B cell (primary cell): ENCODE results near the gene SECTM1. TPM values are rescaled to one million over a fixed set of nuclear protein-coding genes. Genes with fewer than 3 reads are reported as not detected.

ENCODE experiments used
- ATAC-seq: fragments of 200-7000 bp; cut with Tn5 transposase; one replicate; pipeline ENCODE4 v1.10.0; 2021; ENCODE audit warnings: low read depth, mild to moderate bottlenecking, moderate number of reproducible peaks, moderate library complexity
- CTCF ChIA-PET: fragments of 350-600 bp; sonication (Branson Sonifier 250); formaldehyde crosslinking; loops from one replicate; lab custom pipeline; 2021; ENCODE audit warnings: antibody characterized with exemption, inconsistent platforms; lab: Charles Lee
- POLR2A ChIA-PET: fragments of 350-600 bp; sonication (Branson Sonifier 250); formaldehyde crosslinking; loops from one replicate; lab custom pipeline; 2021; ENCODE audit warnings: antibody characterized with exemption; lab: Charles Lee
- DNase-seq: peaks from one replicate; pipeline ENCODE4 v3.0.0; 2013
- H2AFZ ChIP-seq: 2 replicates; pipeline ENCODE4 v1.6.1; 2012; ENCODE audit warnings: mild to moderate bottlenecking, low read depth, low read length; ENCODE audit not compliant: insufficient read depth, poor library complexity, severe bottlenecking
- H3K27ac ChIP-seq, 2 donors: 1 replicate in 1 of 2; 2 replicates in 1 of 2; pipeline ENCODE4 v1.5.1; 2012 to 2013; ENCODE audit warnings: low read length in 2 of 2, mild to moderate bottlenecking in 2 of 2, moderate library complexity in 1 of 2
- H3K27me3 ChIP-seq, 4 experiments: fragments of 200-600 bp in 1 of 4; sonication (generic) in 1 of 4; replicated peaks in 1 of 4; 1 replicate in 2 of 4; 2 replicates in 2 of 4; pipeline versions ENCODE4 v1.6.1 to v1.7.0; 2013 to 2016; ENCODE audit warnings: low read length in 3 of 4, mild to moderate bottlenecking in 2 of 4, mixed read lengths in 1 of 4, moderate library complexity in 1 of 4; ENCODE audit not compliant: insufficient read depth in 4 of 4, control insufficient read depth in 3 of 4; ENCODE audit errors: control extremely low read depth in 1 of 4
- H3K36me3 ChIP-seq, 2 experiments: replicated peaks in 1 of 2; 1 replicate in 1 of 2; 2 replicates in 1 of 2; pipeline versions ENCODE4 v1.6.1 to v1.7.1; 2013; ENCODE audit warnings: low read length in 1 of 2; ENCODE audit not compliant: insufficient read depth in 2 of 2, control insufficient read depth in 1 of 2; ENCODE audit errors: control extremely low read depth in 1 of 2, extremely low read depth in 1 of 2
- H3K4me1 ChIP-seq, 2 donors: fragments of 200-600 bp in 1 of 2; sonication (generic) in 1 of 2; 1 replicate in 1 of 2; 2 replicates in 1 of 2; pipeline versions ENCODE4 v1.5.1 to v1.6.1; 2013 to 2017; ENCODE audit warnings: low read length in 2 of 2; ENCODE audit not compliant: control insufficient read depth in 2 of 2, insufficient read depth in 2 of 2
- H3K4me2 ChIP-seq: replicated peaks from 2 replicates; pipeline ENCODE3; 2012; ENCODE audit warnings: mild to moderate bottlenecking, low read depth, low read length; ENCODE audit not compliant: poor library complexity, severe bottlenecking
- H3K4me3 ChIP-seq, 5 experiments: fragments of 200-600 bp in 1 of 5; sonication (generic) in 1 of 5; 1 replicate in 3 of 5; 2 replicates in 2 of 5; pipeline versions ENCODE4 v1.5.1 to v1.7.0; 2011 to 2016; ENCODE audit warnings: low read length in 4 of 5, mild to moderate bottlenecking in 4 of 5, low read depth in 2 of 5, control low read depth in 1 of 5, moderate library complexity in 1 of 5; ENCODE audit not compliant: insufficient read depth in 1 of 5; ENCODE audit errors: control extremely low read depth in 1 of 5, extremely low read depth in 1 of 5
- H3K79me2 ChIP-seq: fragments of 200-600 bp; sonication (generic); one replicate; pipeline ENCODE4 v1.6.0; 2016; ENCODE audit warnings: low read length; ENCODE audit not compliant: control insufficient read depth, insufficient read depth
- H3K9ac ChIP-seq: fragments of 200-600 bp; sonication (generic); 2 replicates; pipeline ENCODE4 v1.6.1; 2017; ENCODE audit warnings: mild to moderate bottlenecking, low read length, moderate library complexity
- H3K9me3 ChIP-seq, 3 donors: one replicate each; pipeline versions ENCODE4 v1.6.1 to v1.7.1; 2013; ENCODE audit warnings: low read length in 2 of 3; ENCODE audit not compliant: control insufficient read depth in 2 of 3, insufficient read depth in 1 of 3; ENCODE audit errors: control extremely low read depth in 1 of 3
- H4K20me1 ChIP-seq: 2 replicates; pipeline ENCODE4 v1.6.0; 2012; ENCODE audit warnings: mild to moderate bottlenecking, low read length; ENCODE audit not compliant: insufficient read depth, control insufficient read depth, poor library complexity, severe bottlenecking
- H3K27ac Mint-ChIP-seq: one replicate; pipeline ENCODE4 v1.8.0; 2021; ENCODE audit warnings: mixed read lengths
- H3K27me3 Mint-ChIP-seq: one replicate; pipeline ENCODE4 v1.8.0; 2021; ENCODE audit warnings: mixed read lengths
- H3K4me1 Mint-ChIP-seq: one replicate; pipeline ENCODE4 v1.8.0; 2021; ENCODE audit warnings: mixed read lengths
- H3K4me3 Mint-ChIP-seq: one replicate; pipeline ENCODE4 v1.8.0; 2021; ENCODE audit warnings: mixed read lengths
- H3K9me3 Mint-ChIP-seq: one replicate; pipeline ENCODE4 v1.8.0; 2022; ENCODE audit warnings: mixed read lengths; ENCODE audit not compliant: insufficient read depth
- EZH2 ChIP-seq: IDR thresholded peaks from 2 replicates; pipeline ENCODE4 v1.6.1; 2012; ENCODE audit warnings: borderline replicate concordance, low read depth, mild to moderate bottlenecking, moderate library complexity, low read length; ENCODE audit not compliant: insufficient read depth, poor library complexity, severe bottlenecking
- WGBS: methylation state at CpG from one replicate; pipeline ENCODE4 v1.1.5; 2013; ENCODE audit warnings: missing lambda C conversion rate; ENCODE audit not compliant: insufficient coverage; 5-methylcytosine and 5-hydroxymethylcytosine counted together
- intact Hi-C: fragments of 100-400 bp; cut with micrococcal nuclease; formaldehyde crosslinking; loops from one replicate; pipeline ENCODE4 v1.10.0; 2022
- polyA plus RNA-seq: library from polyadenylated mRNA; depleted of rRNA; stranded (reverse); fragments of >200 nt; gene quantifications from 2 replicates; pipeline ENCODE4 v1.2.3, GENCODE V29; 2012
- total RNA-seq, 2 donors: library from RNA; stranded (reverse); fragments of 120-200 nt in 1 of 2; gene quantifications; 1 replicate in 1 of 2; 2 replicates in 1 of 2; pipeline versions ENCODE4 v1.2.3 to v1.2.4, GENCODE V29; 2013 to 2022
- TF ChIP-seq, protein P1 (sequence below): fragments of 200-600 bp; IDR thresholded peaks from one replicate; pipeline ENCODE4 v1.8.0; 2022; ENCODE audit warnings: antibody characterized with exemption, mild to moderate bottlenecking

SECTM1 gene
- total and polyA plus RNA-seq, 2 donors (not counting 1 experiment from before 2014, with no cell fraction given), result 0.17 to 1.2 TPM

DNA sequence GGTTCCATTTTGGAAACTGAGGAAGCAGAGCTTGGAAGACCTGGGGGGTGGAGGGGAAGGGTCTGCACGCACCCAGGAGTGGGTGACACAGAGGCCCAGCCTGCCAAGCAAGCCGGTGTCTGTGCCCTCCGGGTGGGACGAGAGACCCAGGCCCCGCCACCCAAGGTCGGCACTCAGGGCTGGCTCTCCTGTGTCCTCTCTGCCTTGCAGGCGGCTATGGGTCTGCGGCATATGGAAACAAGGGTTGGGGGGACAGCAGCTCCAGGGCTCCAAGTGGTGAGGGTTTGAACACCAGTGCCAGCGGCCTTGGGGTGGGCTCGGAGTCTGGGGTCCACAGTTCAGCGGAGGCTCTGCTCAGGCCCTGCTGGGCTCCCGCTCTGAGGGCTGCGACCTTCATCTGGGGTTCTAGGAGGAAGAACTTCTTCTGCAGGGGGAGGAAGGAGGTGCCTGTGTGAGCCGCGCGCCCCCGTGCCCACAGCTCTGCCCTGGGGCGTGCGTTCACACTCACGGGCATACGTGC lies 11.6 kb downstream of the SECTM1 start:
- H4K20me1 ChIP-seq, result no peaks in the 10 kb centered on the region
- no peaks in the 10 kb centered on the region for H3K9me3 Mint-ChIP-seq
- peak; percentile 32 for DNase-seq

More for the DNA sequence above, 11.6 kb downstream of the SECTM1 start:
- Histone ChIP-seq H3K9ac (no peak overlapping the region), H3K27me3 (peaks cover 0 to 17% (median 4%) of the 10 kb centered on the region in 4 experiments), H2AFZ (no peak overlapping the region), H3K4me3 (no peak overlapping the region), H3K9me3 (peaks cover 0 to 18% (median 0%) of the 10 kb centered on the region in 3 donors), H3K4me1 (peaks cover 8 to 9% of the 10 kb centered on the region in 2 donors), H3K27ac (no peak overlapping the region), H3K4me2 (peak overlapping the region; percentile 73), H3K36me3 (no peaks in the 10 kb centered on the region), H3K79me2 (no peaks in the 10 kb centered on the region)
- ChIA-PET POLR2A (no interaction called here), CTCF (interaction anchor here (1.2 to 6.7 kb wide), 5 partner anchors 9 to 117 kb away, joined by 3 to 68 read pairs (median 25); no protein-coding TSS in a partner anchor)
- H3K27ac Mint-ChIP-seq, result no peak overlapping the region
- H3K27me3 Mint-ChIP-seq, result no peaks in the 10 kb centered on the region
- ATAC-seq, result no peak
- peak overlapping the region; percentile 29 for H3K4me3 Mint-ChIP-seq
- intact Hi-C loops, result loop anchor here (1.0 kb wide), 5 partner anchors 21 to 116 kb away; partner anchors contain the start of gene CSNK1D
- WGBS, result 75% methylated on average over 11 of the region's 21 CpGs
- TF ChIP-seq EZH2, result no peak
- TF ChIP-seq, protein P1, sequence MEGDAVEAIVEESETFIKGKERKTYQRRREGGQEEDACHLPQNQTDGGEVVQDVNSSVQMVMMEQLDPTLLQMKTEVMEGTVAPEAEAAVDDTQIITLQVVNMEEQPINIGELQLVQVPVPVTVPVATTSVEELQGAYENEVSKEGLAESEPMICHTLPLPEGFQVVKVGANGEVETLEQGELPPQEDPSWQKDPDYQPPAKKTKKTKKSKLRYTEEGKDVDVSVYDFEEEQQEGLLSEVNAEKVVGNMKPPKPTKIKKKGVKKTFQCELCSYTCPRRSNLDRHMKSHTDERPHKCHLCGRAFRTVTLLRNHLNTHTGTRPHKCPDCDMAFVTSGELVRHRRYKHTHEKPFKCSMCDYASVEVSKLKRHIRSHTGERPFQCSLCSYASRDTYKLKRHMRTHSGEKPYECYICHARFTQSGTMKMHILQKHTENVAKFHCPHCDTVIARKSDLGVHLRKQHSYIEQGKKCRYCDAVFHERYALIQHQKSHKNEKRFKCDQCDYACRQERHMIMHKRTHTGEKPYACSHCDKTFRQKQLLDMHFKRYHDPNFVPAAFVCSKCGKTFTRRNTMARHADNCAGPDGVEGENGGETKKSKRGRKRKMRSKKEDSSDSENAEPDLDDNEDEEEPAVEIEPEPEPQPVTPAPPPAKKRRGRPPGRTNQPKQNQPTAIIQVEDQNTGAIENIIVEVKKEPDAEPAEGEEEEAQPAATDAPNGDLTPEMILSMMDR, result no peak
- peaks cover 3% of the 10 kb centered on the region for H3K4me1 Mint-ChIP-seq
